Smooth muscle cell (in vitro differentiated cells): Measurements from ENCODE around the gene TRIP11. TPM values are rescaled to one million over a fixed set of nuclear protein-coding genes. Genes with fewer than 3 reads are reported as not detected.

Source experiments
- DNase-seq: peaks from one replicate; lab custom pipeline; 2025; ENCODE audit not compliant: unreplicated experiment; lab: John Stamatoyannopoulos, UW
- H2AFZ ChIP-seq: fragments of 200-600 bp; sonication (generic); 2 replicates; pipeline ENCODE4 v1.6.0; 2016; ENCODE audit warnings: antibody characterized with exemption, low read depth, mild to moderate bottlenecking
- H3F3A ChIP-seq: fragments of 200-600 bp; sonication (generic); 2 replicates; pipeline ENCODE4 v1.6.0; 2017; ENCODE audit warnings: antibody characterized with exemption, low read depth
- H3K27ac ChIP-seq: fragments of 200-600 bp; sonication (generic); 2 replicates; pipeline ENCODE4 v1.5.1; 2016; ENCODE audit warnings: low read depth, mild to moderate bottlenecking
- H3K27me3 ChIP-seq: fragments of 200-600 bp; sonication (generic); 2 replicates; pipeline ENCODE4 v1.6.1; 2016; ENCODE audit warnings: low read depth, mild to moderate bottlenecking
- H3K36me3 ChIP-seq: fragments of 200-600 bp; sonication (generic); 2 replicates; pipeline ENCODE4 v1.5.1; 2016; ENCODE audit warnings: low read depth
- H3K4me1 ChIP-seq: fragments of 200-600 bp; sonication (generic); 2 replicates; pipeline ENCODE4 v1.5.1; 2016; ENCODE audit warnings: low read depth
- H3K4me2 ChIP-seq: fragments of 200-600 bp; sonication (generic); 2 replicates; pipeline ENCODE4 v1.6.0; 2016; ENCODE audit warnings: mild to moderate bottlenecking
- H3K4me3 ChIP-seq: fragments of 200-600 bp; sonication (generic); 2 replicates; pipeline ENCODE4 v1.5.1; 2016; ENCODE audit warnings: mild to moderate bottlenecking
- H3K79me2 ChIP-seq: fragments of 200-600 bp; sonication (generic); 2 replicates; pipeline ENCODE4 v1.6.0; 2016; ENCODE audit warnings: low read depth, mild to moderate bottlenecking
- H3K9ac ChIP-seq: fragments of 200-600 bp; sonication (generic); 2 replicates; pipeline ENCODE4 v1.6.0; 2016; ENCODE audit warnings: low read depth
- H3K9me3 ChIP-seq: fragments of 200-600 bp; sonication (generic); replicated peaks from 2 replicates; pipeline ENCODE4 v1.5.1; 2016; ENCODE audit warnings: low read depth
- H4K20me1 ChIP-seq: fragments of 200-600 bp; sonication (generic); 2 replicates; pipeline ENCODE4 v1.6.0; 2016; ENCODE audit warnings: low read depth
- CTCF ChIP-seq: fragments of 200-600 bp; sonication (generic); IDR thresholded peaks from 2 replicates; pipeline ENCODE4 v1.5.1; 2017; ENCODE audit warnings: borderline replicate concordance, mild to moderate bottlenecking, antibody characterized with exemption; ENCODE audit not compliant: insufficient read depth, poor library complexity, severe bottlenecking
- WGBS: methylation state at CpG from one replicate; pipeline ENCODE4 v1.1.7; 2016; ENCODE audit warnings: low lambda C conversion rate; 5-methylcytosine and 5-hydroxymethylcytosine counted together
- polyA plus RNA-seq: library from polyadenylated mRNA; unstranded; fragments of >200 nt; fragmentation: Nextera tagmentation; extraction: Ambion mirVana; gene quantifications from 2 replicates; pipeline ENCODE4 v1.2.1, GENCODE V29; 2016
- total RNA-seq: library from RNA; depleted of rRNA; stranded (reverse); fragments of >200 nt; gene quantifications from 2 replicates; pipeline ENCODE4 v1.2.3, GENCODE V29; 2014

TRIP11 gene
- total and polyA plus RNA-seq, 2 experiments from 2014 or later, result 30.0 to 38.1 TPM

GRCh38 chr14:92012121-92012748 is 27.6 kb downstream of the TRIP11 start:
- no peak overlapping the region for H3K4me3 ChIP-seq
- peaks cover 38% of the 10 kb centered on the region for H3K36me3 ChIP-seq
- H4K20me1 ChIP-seq, result peaks cover 34% of the 10 kb centered on the region
- no peaks in the 10 kb centered on the region for H3F3A ChIP-seq
- no peak for TF ChIP-seq CTCF
- H3K9me3 ChIP-seq, result no peaks in the 10 kb centered on the region
- H3K4me1 ChIP-seq, result no peaks in the 10 kb centered on the region
- H3K9ac ChIP-seq, result no peak overlapping the region
- no peak overlapping the region for H3K4me2 ChIP-seq
- peaks cover 1% of the 10 kb centered on the region for H3K79me2 ChIP-seq
- H3K27ac ChIP-seq, result no peak overlapping the region
- no peak overlapping the region for H2AFZ ChIP-seq
- DNase-seq, result no peak
- whole genome bisulfite sequencing, result 96% methylated on average over 4 of the region's 4 CpGs
- no peaks in the 10 kb centered on the region for H3K27me3 ChIP-seq

- WGBS, result 98% methylated on average over 3 of the region's 3 CpGs
- no peak overlapping the region for H3K27ac ChIP-seq
- no peak for DNase-seq
- no peak overlapping the region for H3K4me3 ChIP-seq
- no peaks in the 10 kb centered on the region for H3K9me3 ChIP-seq
- H3K79me2 ChIP-seq, result no peaks in the 10 kb centered on the region
- no peak for TF ChIP-seq CTCF
- peaks cover 35% of the 10 kb centered on the region for H3K36me3 ChIP-seq
- no peaks in the 10 kb centered on the region for H3K4me1 ChIP-seq
- no peak overlapping the region for H3K9ac ChIP-seq
- H2AFZ ChIP-seq, result no peak overlapping the region
- H4K20me1 ChIP-seq, result peaks cover 27% of the 10 kb centered on the region
- H3K27me3 ChIP-seq, result no peaks in the 10 kb centered on the region
- no peaks in the 10 kb centered on the region for H3F3A ChIP-seq
- H3K4me2 ChIP-seq, result no peak overlapping the region
These were observed 29.2 kb downstream of the TRIP11 start for GRCh38 chr14:92010644-92011043.

- Histone ChIP-seq H3K9me3 (no peaks in the 10 kb centered on the region), H3K79me2 (no peaks in the 10 kb centered on the region), H3F3A (no peaks in the 10 kb centered on the region), H3K4me2 (no peak overlapping the region), H3K4me1 (no peaks in the 10 kb centered on the region), H4K20me1 (peaks cover 27% of the 10 kb centered on the region), H2AFZ (no peak overlapping the region), H3K36me3 (peaks cover 37% of the 10 kb centered on the region), H3K27me3 (no peaks in the 10 kb centered on the region), H3K4me3 (no peak overlapping the region), H3K27ac (no peak overlapping the region), H3K9ac (no peak overlapping the region)
- no peak for TF ChIP-seq CTCF
- WGBS, result 100% methylated on average over 1 of the region's 1 CpG
- DNase-seq, result no peak
These were observed 30.3 kb downstream of the TRIP11 start for GRCh38 chr14:92009604-92010003.

GRCh38 chr14:92005019-92005418 is 34.8 kb downstream of the TRIP11 start:
- Histone ChIP-seq H4K20me1 (peaks cover 21% of the 10 kb centered on the region), H3F3A (no peaks in the 10 kb centered on the region), H3K4me1 (no peaks in the 10 kb centered on the region), H3K79me2 (no peaks in the 10 kb centered on the region), H3K4me3 (no peak overlapping the region), H3K27me3 (no peaks in the 10 kb centered on the region), H3K36me3 (peaks cover 24% of the 10 kb centered on the region), H2AFZ (no peak overlapping the region), H3K9me3 (no peaks in the 10 kb centered on the region), H3K27ac (no peak overlapping the region), H3K4me2 (no peak overlapping the region), H3K9ac (no peak overlapping the region)
- no peak for DNase-seq
- no peak for TF ChIP-seq CTCF
- WGBS, result 95% methylated on average over 5 of the region's 5 CpGs
